Dermis microvascular lymphatic vessel endothelial cell (primary cell): ENCODE results near the gene PLEKHM1. TPM values are rescaled to one million over a fixed set of nuclear protein-coding genes. Genes with fewer than 3 reads are reported as not detected.
"Not testable (repeated sequence)": the region's sequence is repeated elsewhere in the genome, so short reads cannot be mapped to it uniquely, and the experiment has no call there.

Experiments used
- DNase-seq, 2 donors: peaks; one replicate each; pipeline versions ENCODE4 v3.0.0 to v3.0.0-alpha.2; 2010; ENCODE audit warnings: low read depth in 2 of 2
- total RNA-seq: library from RNA; depleted of rRNA; stranded (reverse); fragments of >200 nt; gene quantifications from 2 replicates; pipeline ENCODE4 v1.2.1, GENCODE V29; 2014

Gene PLEKHM1
- total RNA-seq: 12.7 and 21.7 TPM in 2 replicates

DNA sequence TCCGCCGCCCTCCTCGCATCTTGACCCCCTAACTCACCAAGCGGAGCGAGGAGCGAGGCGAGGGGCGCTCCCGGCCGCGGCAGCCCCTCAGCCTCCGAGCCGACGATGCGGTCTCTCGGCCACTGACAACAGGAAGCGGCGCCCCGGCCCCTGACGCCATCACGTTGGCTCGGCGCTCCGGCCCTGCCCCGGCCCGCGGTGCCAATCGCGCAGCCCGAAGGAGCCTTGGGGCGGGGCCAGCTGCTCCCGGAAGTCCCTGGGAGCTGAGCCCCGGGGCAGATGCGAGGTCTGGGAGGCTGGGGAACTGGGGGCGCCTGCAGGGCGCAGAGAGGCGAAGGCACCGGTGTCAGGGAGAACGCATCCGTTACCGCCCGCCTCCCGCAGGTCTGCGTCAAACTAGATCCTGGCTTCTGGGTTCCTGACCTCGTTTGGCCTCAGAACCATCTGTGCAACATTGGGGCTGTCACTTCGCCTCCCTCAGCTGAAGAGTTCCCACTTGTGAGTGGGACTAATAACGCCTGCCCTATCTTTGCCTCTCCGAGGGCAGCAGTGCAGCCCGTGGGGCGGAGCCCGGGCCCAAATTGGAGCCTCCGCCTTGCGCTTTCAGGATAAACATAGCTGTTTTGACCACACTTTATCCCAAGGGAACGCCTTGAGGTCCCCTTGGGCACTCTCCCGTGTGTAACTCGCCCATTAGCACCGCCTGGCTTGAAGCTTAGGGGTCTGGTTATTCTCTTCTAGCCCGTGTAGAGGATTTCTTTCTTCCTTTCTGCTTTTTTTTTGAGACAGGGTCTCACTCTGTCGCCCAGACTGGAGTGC lies at the start of gene PLEKHM1:
Gene PLEKHM1, minus strand, starts transcription at position 107 of the 819 bp plus-strand sequence. CDS start 8,237 bp downstream, outside the sequence.
- DNase-seq: peak; percentile 27 to 86

DNA sequence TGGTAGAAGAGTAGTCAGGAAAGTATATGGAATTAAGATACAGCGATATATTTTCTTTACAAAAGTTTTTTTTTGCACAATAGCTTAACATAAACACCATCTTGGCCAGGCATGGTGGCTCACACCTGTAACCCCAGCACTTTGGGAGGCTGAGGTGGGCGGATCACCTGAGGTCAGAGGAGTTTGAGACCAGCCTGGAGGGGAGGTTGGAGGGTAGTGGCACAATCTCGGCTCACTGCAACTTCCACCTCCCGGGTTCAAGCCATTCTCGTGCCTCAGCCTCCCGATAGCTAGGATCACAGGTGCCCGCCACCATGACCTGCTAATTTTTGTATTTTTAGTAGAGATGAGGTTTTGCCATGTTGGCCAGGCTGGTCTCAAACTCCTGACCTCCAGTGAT lies 47.6 kb upstream of the PLEKHM1 start:
- DNase-seq: not testable (repeated sequence)

DNA sequence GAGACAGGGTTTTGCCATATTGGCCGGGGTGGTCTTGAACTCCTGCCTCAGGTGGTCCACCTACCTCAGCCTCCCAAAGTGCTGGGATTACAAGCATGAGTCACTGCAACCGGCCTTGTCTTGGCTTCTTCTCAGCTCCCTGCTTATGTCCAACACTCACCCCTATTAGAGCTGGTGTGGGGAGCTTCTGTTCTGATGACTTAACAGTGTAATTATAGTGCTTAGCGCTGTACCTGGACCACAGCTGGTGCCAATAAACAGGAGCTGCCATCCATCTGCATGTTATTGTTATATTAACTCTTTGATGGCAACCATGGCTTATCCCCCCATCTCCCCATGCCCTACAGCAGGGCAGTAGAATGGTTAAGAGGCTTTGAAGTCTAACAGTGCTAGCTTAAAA lies 15.6 kb upstream of the PLEKHM1 start:
- DNase-seq: not testable (repeated sequence)

DNA sequence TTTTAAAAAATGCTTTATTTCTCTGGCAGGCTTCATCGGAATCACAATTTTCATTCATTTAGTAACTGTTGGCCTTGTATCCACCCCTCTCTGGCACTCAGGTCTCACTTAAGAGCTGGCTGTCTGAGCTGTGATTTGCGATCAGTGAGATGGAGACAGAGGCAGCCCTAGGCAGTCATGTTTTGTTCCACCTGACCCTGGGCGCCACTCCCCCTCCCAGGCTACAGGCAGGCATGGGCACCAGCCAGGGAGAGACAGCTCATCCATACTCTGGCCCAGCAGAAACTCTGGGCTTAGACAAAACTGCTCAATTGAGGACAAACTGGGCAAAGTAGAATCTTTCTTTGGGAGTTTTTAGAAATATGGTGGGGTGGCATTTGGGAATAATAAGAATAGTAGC lies 14.7 kb upstream of the PLEKHM1 start:
- DNase-seq: not testable (repeated sequence)

DNA sequence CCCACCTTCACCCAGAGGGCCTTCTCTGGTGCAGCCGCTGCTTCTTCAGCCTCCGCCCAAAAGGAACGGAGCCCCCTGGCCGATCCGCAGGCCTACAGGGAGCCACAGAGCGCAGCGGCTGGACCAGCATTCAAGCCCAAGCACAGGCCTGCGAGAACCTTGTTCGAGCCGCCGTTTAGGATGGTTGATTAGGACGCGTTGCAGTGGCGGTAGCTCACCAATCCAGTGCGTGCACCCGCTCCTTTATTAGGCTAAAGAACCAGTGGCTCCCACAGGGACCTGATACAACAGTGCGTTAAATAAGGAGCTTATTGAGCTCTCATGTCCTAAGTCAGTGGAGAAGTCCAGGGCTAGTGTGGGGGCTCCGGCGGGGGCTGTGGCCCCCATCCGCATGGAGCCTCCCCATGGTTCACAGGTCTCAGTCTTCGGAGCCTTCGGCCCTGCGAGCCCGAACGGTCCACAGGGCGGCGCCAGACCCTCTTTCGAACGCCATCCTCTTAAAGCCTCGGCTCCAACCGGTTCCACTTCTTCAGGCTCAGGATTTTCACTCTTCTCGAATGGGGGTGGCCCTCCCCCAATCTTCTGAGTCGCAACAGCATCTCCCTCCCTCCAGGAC lies 10.7 kb upstream of the PLEKHM1 start:
- DNase-seq: not testable (repeated sequence)

DNA sequence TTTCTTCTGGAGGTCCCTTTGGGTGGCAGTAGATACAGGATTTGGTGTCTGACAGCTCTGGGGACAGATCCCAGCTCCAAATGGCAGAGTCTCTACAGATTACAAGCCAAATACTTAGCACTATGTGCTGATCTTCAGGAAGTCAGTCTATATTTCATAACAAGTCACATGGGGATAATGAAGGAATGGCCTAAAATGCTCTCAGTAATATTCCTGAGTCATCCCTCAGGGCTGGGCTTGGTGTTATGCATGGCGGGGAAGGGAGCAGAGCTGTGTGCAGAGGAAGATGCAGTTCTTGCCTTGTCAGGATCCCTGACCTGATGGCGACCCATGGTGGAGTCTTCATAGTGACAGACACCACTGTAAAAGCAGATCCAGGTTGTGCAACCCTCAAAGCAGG lies 10.0 kb upstream of the PLEKHM1 start:
- DNase-seq: not testable (repeated sequence)

DNA sequence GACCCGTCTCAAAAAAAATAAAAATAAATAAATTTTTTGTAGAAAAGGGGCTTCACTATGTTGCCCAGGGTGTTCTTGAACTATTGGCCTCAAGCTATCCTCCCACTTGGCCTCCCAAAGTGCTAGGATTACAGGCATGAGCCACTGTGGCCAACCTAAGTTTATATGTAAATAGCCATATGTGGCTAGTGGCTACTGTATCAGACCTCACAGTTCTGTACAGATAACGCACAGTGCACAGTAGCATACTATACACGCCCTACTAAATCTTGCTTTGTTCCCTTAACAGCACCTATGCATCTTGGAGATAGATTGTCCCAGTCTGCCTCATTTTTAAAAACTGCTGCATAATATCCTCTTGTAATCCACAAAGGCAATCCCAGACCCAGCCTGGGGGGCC lies 8.7 kb upstream of the PLEKHM1 start:
- not testable (repeated sequence) for DNase-seq

DNA sequence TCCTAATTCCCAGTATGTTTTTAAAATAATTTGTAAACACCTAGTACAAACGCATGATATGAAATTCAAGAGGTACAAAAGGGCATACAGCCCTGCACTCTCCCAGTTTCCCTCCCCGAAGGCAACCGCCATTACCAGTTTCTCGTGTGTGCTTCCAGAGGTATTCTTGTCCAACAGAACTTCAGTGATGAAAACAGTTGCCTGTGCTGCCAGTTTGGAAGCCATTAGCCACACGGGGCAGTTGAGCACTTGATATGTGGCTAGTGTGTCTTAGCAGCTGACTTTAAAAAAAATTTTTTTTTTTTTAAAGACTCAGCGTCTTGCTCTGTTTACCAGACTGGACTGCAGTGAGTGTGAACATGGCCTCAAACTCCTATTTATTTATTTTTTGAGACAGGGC lies 7.9 kb upstream of the PLEKHM1 start:
- not testable (repeated sequence) for DNase-seq

DNA sequence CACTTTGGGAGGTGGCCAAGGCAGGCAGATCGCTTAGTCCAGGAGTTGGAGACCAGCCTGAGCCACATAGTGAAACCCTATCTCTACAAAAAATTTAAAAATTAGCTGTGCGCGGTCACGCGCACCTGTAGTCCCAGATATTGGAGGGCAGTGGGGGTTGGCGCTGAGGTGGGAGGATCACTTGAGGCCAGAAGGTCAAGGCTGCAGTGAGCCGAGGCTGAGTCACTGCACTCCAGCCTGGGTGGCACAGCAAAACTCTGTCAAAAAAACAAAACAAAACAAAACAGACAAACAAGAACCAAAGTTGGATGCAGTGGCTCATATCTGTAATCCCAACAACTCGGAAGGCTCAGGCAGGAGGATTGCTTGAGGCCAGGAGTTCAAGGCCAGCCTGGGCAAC lies 6.9 kb upstream of the PLEKHM1 start:
- not testable (repeated sequence) for DNase-seq

DNA sequence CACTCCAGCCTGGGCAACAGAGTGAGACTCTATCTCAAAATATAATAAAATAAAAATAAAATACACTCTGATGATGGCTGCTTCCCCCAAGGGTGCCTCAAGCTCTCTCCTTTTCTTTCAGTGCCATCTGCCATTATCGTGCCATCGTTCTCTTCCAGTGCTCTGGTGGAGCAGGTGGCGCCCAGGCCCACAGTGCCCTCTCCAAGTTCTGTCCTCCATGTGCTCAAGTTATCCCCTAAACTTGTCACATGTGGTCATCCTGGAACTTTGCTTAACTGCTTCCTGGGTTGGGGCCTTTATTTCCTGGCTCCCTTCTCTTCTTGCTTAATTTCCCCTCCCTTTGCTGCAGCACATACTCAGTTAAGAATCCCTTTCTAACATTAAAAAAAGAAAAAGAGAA lies 6.0 kb upstream of the PLEKHM1 start:
- not testable (repeated sequence) for DNase-seq

DNA sequence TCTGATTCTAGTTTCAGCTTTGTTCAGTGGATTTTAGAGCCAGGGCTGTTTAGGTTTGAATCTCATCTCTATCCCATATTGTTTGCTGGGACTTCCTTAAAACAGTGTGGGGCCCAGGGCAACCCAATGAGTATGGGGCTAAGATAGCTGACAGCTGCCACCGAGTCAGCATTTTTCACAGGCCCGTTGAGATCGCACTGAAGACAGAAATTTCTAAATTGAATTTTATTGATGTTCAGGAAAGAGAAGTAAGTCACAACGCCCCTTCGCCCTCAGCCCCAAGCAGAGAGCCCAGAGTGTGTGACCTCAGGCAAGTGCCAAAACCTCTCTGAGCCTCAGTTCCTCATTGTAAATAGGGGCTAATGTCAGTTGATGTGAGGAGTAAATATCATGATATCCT lies 4.0 kb upstream of the PLEKHM1 start:
- DNase-seq: not testable (repeated sequence)

DNA sequence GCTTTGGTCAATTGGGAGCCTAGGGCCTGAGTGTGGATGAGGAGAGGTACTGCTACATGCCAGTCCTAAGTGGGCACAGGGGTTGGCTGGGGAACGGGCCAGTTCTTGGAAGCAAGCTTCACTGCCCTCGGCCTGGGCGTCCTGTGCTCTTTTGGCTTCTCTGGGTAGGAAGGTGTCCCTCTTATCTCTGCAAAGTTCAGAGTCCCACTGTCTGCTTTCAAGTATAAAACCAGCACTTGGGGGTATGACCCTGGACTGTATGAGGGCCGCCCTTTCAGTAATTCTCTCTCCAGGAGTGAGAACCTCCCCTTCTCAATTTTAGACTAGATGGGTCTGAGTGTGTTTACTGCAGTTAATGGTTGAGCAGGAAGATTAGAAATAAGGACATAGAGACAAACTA lies 1.6 kb upstream of the PLEKHM1 start:
- not testable (repeated sequence) for DNase-seq

DNA sequence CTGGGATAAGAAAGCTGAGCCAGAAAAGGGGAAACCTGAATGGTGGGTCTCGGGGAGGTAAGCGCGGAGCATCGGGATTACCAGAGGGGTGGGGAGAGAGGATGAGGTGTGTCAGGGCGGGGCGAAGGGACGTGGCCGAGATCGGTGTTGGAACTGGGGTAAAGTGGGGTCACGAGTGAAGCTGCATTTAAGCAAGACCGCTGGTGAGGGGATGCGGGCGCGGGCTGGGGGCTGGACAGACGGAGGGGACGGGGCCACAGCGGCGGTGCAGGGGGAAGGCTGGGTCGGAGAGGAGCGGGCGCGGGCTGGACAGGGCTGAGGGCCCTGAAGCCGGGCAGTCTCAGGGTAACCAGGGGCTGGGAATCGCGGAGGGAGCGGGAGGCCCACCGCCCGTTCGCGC lies 323 bp downstream of the PLEKHM1 start:
- DNase-seq: peak in 1 of 2 donors; percentile 36

DNA sequence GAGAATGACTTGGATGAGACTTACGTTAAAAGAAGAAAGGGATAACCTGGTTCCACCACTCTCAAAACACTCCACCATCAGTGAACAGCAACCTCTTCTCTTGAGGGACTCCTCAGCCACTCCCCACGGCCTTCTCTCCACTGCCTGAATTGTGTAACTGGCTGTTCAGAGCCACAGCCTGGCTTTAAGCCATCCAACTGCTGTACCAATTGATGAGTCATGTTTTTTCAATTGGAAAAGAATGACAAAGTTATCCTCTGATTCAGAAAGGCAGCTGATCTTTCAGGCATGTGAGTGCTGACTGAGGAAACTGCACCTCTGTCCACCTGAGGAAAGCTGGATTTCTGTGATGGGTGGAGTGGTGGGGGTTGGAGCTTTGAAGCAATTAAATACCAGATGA lies 2.8 kb downstream of the PLEKHM1 start:
- DNase-seq: peak; percentile 71 to 88

DNA sequence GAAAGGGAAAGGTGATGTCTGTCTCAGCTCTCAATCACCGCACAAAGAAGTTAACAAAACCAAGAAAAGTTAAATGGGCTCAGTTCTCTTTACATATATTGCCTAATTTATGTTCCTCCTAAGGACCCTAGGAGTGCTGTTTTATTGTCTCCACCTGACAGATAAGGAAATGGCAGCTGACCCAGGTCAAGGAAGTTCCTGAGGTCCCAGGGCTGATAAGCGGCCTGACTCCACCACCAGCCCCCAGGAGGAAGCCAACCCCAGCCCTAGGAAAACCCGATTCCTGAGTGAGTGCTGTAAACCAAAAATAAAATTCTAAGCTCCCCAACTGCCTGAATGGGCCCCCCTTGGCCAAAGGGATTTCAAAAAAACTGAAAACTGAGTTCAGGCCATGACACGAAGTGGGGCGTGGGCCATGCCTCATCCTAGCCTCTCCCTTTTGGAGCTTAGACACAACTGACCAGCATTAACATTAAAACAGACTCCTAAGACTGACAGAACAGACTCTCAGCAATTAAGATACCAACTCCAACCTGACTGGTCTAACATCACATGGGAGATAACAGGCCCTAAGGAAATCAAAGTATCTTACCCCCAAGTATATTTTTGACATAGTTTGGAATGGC lies 6.8 kb downstream of the PLEKHM1 start:
- DNase-seq: not testable (repeated sequence)

DNA sequence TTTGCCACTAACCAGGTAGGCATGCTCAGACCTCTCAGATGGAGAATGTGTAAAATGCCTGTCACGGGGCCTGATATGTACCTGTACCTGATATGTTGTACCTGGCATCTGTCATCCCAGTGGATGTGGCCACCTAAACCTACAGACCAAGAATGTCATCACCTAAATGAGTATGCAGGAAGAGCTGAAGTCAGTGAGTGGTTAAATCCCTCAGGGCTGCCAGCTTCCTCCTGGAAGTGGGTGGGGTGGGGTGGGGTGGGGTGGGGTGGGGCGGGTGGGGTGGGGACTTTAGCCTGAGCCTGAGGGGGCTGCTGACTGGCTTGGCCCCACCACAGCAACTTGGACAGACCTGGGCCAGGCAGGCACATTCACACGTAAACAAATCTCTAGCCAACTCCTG lies 7.3 kb downstream of the PLEKHM1 start:
- DNase-seq: peak in 1 of 2 donors; percentile 16

DNA sequence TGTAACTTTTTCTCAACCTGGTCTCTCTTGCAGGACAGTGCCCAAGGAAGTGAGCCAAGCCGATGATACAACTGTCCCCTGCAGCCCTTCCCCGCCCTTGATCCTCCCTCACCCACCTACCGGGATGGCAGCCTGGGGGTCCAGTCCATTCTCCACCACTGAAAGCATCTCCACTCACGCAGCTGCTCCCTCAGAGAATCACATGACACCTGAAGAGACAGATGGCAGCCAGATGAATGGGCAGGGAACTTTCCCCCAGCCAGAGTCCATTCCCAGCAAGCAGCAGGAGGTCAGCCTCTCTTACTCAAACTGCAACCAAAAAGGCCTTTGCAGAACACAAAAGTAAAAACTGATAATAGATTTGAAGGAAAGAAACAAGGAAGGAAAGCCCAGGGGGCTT lies 8.2 kb downstream of the PLEKHM1 start:
- not testable (repeated sequence) for DNase-seq

DNA sequence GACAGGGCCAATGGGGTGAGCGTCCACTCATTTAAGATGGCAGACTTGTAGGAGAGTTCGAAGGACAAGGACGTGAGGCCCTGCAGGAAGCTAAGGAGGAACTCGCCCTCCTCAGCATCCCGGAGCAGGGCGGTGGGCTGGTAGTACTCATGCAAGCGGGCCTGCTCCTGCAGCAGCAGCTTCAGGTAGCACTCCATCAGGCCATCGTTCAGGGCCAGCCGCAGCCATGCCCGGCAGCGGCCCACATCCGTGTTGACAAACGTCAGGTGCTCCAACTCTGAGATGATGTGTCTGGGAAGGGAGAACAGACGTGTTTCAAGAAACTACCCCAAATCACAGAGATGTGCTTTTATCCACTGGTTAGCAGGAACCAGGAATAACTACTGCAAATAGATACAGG lies 15.1 kb downstream of the PLEKHM1 start:
- not testable (repeated sequence) for DNase-seq

DNA sequence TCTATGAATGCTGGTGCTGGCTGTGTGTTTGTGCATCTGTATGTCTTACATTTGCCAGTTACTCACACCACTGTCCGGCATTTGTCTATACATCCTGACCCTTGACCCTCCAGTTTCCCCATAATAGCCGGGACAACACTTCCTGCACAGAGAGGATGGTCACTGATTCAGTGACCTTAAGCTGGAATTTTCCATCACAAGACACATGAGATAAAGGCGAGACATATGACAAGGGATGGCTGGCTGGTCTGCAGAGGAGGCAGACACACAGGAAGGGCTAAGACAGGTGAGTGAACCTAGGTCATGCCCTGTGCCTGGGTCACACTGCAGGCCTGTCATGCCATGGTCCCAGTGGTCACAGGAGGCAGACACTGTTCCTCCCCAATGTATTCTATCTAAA lies 18.3 kb downstream of the PLEKHM1 start:
- DNase-seq: peak; percentile 12 to 65

DNA sequence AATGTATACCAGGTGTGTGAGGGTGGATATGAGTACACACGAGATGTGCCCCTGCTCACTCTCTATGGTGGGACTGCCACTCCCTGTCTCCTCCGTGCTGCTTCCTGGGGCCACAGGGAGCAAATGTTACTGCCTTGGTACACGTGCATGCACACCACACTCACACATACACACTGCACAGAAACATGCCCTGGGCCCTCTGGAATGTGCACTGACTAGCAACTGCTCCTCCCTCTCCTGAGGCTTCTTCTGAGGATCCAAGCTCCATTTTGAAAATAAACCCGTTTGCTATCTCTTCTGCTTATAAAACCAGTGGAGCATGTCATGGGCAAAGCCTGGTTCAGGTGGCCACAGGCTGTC lies 21.3 kb downstream of the PLEKHM1 start:
- DNase-seq: not testable (repeated sequence)

DNA sequence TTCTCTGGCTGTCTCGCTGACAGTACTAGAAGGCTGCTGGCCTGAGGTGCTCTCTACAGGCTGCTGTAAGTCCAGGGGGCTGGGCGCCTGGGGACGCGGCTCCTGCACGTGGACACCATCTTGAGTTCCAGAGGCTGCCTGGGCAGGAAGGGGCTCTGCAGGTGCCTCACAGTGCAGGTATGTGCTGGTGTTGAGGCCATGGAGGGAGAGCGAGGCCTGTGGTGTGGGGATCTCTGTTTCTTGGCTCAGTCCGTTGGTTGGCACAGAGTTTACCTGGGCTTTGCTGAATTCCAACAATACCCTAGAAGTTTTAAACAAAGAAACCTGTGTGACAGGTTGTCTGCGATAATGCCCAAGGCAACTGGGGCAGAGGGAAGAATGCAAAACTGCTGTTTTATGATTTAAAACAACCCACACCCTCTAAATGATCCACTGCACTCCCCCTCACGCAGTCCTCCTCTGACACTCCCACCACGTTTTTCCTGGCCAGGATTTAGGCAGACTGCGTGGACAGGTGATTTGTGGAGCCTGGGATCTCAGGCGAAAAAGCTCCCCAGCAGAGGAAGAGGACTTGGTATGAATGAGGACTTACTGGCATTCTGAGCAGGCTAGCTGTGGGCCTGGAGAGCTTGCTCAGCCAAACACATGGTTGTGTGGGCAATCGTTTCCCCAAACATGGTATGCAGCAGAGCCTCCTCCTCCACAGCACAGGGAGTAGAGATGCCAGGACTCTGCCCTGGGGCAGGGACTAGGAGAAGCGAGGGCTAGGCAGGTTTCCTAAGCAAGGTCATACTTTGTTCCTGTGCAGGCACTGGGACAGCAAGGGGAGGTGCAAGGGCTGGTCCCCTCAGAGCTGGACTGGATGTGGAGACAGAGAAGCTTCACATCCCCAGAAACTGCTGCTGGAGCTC lies 22.0 kb downstream of the PLEKHM1 start:
- DNase-seq: not testable (repeated sequence)
